Measurements from ENCODE around the gene RSBN1L. TPM values are rescaled to one million over a fixed set of nuclear protein-coding genes. Genes with fewer than 3 reads are reported as not detected.
"Not testable (repeated sequence)": the region's sequence is repeated elsewhere in the genome, so short reads cannot be mapped to it uniquely, and the experiment has no call there.

RSBN1L gene
- total and polyA plus RNA-seq, 11 donors, result 4.0 to 12.1 (median 9.0) TPM

DNA sequence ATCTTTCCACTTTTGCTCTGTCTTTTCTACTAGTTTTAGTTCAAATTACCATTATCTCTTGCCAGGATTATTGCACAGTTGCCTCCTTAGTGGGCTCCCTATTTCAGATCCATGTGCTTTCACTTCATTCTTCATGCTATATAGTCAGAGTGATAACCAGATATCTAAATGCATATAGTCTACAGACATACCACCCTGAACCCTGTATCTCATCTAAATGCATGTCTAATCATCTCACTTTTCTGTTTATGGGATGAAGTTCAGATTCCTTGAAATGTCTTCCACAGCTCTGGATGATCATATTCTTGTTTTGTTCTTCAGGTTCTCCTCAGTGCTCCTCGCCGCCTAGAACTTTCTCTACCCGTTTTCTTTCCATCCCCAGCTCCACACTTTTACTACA lies 13.8 kb downstream of the RSBN1L start:
- no peak for TF ChIP-seq POLR2A (IDR thresholded peaks at IDR 0.05)
- TF ChIP-seq, protein P1, sequence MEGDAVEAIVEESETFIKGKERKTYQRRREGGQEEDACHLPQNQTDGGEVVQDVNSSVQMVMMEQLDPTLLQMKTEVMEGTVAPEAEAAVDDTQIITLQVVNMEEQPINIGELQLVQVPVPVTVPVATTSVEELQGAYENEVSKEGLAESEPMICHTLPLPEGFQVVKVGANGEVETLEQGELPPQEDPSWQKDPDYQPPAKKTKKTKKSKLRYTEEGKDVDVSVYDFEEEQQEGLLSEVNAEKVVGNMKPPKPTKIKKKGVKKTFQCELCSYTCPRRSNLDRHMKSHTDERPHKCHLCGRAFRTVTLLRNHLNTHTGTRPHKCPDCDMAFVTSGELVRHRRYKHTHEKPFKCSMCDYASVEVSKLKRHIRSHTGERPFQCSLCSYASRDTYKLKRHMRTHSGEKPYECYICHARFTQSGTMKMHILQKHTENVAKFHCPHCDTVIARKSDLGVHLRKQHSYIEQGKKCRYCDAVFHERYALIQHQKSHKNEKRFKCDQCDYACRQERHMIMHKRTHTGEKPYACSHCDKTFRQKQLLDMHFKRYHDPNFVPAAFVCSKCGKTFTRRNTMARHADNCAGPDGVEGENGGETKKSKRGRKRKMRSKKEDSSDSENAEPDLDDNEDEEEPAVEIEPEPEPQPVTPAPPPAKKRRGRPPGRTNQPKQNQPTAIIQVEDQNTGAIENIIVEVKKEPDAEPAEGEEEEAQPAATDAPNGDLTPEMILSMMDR (IDR thresholded peaks at IDR 0.05), result no peak
- intact Hi-C loops (cut with DNase I), result no loop called here

DNA sequence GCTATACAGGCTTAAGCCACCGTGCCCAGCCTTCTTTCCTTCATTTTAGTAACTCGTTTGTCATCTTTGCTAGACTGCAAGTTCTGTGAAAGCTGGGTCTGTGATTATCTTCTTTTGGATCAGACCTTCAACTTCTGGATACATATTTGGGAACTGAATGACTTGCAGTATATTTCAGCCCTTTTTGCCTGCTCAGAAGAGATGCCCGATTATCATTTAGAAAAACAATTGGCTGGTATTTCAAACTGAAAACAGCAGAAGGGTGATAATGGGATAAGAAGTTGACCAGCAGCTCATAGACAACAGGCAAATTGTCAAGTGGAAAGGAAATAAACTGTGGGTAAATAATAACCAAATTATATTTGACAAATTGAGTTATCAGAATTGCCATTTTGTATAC lies 14.6 kb downstream of the RSBN1L start:
- H3K4me1 ChIP-seq, result peaks cover 0 to 38% (median 4%) of the 10 kb centered on the region in 12 donors
- no peak for DNase-seq
- H3K9me3 ChIP-seq, result no peaks in the 10 kb centered on the region
- peaks cover 0 to 29% (median 9%) of the 10 kb centered on the region in 9 donors for H3K36me3 ChIP-seq
- no peaks in the 10 kb centered on the region for H3K27me3 ChIP-seq
- TF ChIP-seq POLR2A (IDR thresholded peaks at IDR 0.05), result no peak
- TF ChIP-seq, protein P1 (IDR thresholded peaks at IDR 0.05), result no peak
- WGBS, 4 donors, result 86 to 92% (median 88%) methylated on average over 3 of the region's 3 CpGs
- intact Hi-C loops (cut with DNase I), result no loop called here
- H3K27ac ChIP-seq, result no peak overlapping the region
- ATAC-seq, result no peak
- H3K4me3 ChIP-seq, result no peak overlapping the region

More for the DNA sequence above, 13.8 kb downstream of the RSBN1L start:
- no peaks in the 10 kb centered on the region for H3K9me3 ChIP-seq
- H3K4me1 ChIP-seq, result peaks cover 0 to 31% (median 2%) of the 10 kb centered on the region in 12 donors
- H3K27me3 ChIP-seq, result no peaks in the 10 kb centered on the region
- no peak for DNase-seq
- WGBS, 4 donors, result 92 to 96% (median 95%) methylated on average over 3 of the region's 3 CpGs
- no peak for ATAC-seq
- H3K36me3 ChIP-seq, result peaks cover 0 to 32% (median 10%) of the 10 kb centered on the region in 9 donors
- no peak overlapping the region for H3K27ac ChIP-seq
- H3K4me3 ChIP-seq, result no peak overlapping the region

DNA sequence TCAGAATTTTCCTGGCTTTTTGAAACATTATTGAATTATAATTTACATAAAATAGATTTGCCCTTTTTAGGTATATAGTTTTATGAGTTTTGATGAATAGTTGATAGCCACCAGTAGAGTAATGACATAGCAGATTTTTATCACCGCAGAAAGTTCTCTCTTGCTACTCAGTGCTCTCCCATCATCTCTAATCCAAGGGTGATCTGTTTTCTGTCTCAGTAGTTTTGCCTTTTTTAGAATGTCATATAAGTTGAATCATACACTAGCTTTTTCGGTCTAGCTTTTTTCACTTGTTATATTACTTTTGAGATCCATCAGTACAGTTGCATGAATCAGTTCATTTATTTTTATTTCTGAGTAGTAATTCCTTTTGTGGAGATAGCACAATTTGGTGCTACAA lies 17.9 kb downstream of the RSBN1L start:
- 89 to 95% (median 93%) methylated on average over 2 of the region's 2 CpGs for WGBS, 4 donors
- H3K4me1 ChIP-seq, result peaks cover 0 to 26% (median 2%) of the 10 kb centered on the region in 12 donors

DNA sequence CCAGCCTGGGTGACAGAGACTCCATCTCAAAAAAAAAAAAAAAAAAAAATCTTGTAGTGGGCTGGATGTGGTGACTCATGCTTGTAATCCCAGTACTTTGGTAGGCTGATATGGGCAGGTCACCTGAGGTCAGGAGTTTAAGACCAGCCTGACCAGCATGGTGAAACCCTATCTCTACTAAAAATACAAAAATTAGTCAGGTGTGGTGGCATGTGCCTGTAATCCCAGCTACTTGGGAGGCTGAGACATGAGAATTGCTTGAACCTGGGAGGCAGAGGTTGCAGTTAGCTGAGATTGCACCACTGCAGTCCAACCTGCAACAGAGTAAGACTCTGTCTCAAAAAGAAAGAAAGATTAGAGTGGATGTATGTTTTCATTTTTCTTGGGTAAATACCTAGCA lies 18.7 kb downstream of the RSBN1L start:
- H3K36me3 ChIP-seq, result peaks cover 0 to 21% (median 0%) of the 10 kb centered on the region in 9 donors
- H3K4me1 ChIP-seq, result peaks cover 0 to 24% (median 4%) of the 10 kb centered on the region in 12 donors
- H3K27me3 ChIP-seq, H3K27ac ChIP-seq, H3K4me3 ChIP-seq, DNase-seq, H3K9me3 ChIP-seq, ATAC-seq: not testable (repeated sequence)
- intact Hi-C loops (cut with DNase I), result loop anchor here in 1 of 10 donors (2.0 kb wide), 1 partner anchor 18 kb away; no protein-coding TSS in a partner anchor

More for the DNA sequence above, 17.9 kb downstream of the RSBN1L start:
- Histone ChIP-seq H3K9me3 (no peaks in the 10 kb centered on the region), H3K4me3 (no peak overlapping the region), H3K36me3 (peaks cover 0 to 21% (median 0%) of the 10 kb centered on the region in 9 donors), H3K27ac (no peak overlapping the region), H3K27me3 (no peaks in the 10 kb centered on the region)
- intact Hi-C loops (cut with DNase I), result loop anchor here in 1 of 10 donors (2.0 kb wide), 1 partner anchor 19 kb away; no protein-coding TSS in a partner anchor
- TF ChIP-seq, protein P1 (IDR thresholded peaks at IDR 0.05), result no peak
- TF ChIP-seq POLR2A (IDR thresholded peaks at IDR 0.05), result no peak
- DNase-seq, result no peak
- no peak for ATAC-seq

DNA sequence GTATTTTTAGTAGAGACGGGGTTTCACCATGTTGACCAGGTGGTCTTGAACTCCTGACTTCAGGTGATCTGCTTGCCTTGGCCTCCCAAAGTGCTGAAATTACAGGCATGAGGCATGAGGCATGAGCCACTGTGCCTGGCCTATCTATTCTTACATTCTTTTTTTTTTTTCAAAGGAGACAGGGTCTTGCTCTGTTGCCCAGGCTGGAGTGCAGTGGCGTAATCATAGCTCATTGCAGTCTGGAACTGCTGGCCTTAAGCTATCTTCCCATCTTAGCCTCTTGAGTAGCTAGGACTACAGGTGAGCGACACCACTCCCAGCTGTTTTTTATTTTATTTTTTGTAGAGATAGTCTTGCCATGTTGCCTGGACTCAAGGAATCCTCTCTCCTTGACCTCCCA lies 20.5 kb downstream of the RSBN1L start:
- ATAC-seq (no peak), DNase-seq (no peak)
- no peak for TF ChIP-seq POLR2A (IDR thresholded peaks at IDR 0.05)
- TF ChIP-seq, protein P1 (IDR thresholded peaks at IDR 0.05), result no peak
- Histone ChIP-seq H3K9me3 (no peaks in the 10 kb centered on the region), H3K4me1 (peaks cover 0 to 40% (median 12%) of the 10 kb centered on the region in 12 donors), H3K4me3 (no peak overlapping the region), H3K36me3 (peaks cover 0 to 8% (median 0%) of the 10 kb centered on the region in 9 donors), H3K27ac (no peak overlapping the region), H3K27me3 (no peaks in the 10 kb centered on the region)
- intact Hi-C loops (cut with DNase I), result no loop called here
- WGBS, 4 donors, result 94 to 98% (median 98%) methylated on average over 3 of the region's 3 CpGs

DNA sequence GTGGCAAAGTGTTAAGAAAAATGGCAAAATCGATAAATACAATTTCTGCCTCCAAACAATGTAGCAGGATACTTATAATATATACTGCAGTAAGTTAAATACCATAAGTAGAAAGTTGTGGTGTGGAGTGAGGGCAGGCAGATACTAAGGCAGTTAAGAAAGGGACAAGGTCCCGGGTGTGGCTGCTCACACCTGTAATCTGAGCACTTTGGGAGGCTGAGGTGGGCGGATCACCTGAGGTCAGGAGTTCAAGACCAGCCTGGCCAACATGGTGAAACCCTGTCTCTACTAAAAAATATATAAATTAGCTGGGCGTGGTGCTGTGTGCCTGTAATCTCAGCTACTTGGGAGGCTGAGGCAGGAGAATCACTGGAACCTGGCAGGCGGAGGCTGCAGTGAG lies 21.3 kb downstream of the RSBN1L start:
- H3K4me1 ChIP-seq, result peaks cover 0 to 40% (median 12%) of the 10 kb centered on the region in 12 donors
- DNase-seq; H3K36me3 ChIP-seq; ATAC-seq; H3K4me3 ChIP-seq; H3K9me3 ChIP-seq; H3K27ac ChIP-seq; H3K27me3 ChIP-seq; intact Hi-C loops (cut with DNase I): not testable (repeated sequence)
- WGBS, 4 donors, result 95 to 97% (median 96%) methylated on average over 5 of the region's 5 CpGs
